ENCODE results near the gene VANGL2. TPM values are rescaled to one million over a fixed set of nuclear protein-coding genes. Genes with fewer than 3 reads are reported as not detected.

VANGL2 gene
- not detected for polyA plus RNA-seq (2012; ENCODE audit: insufficient read length, low read depth)

GRCh38 chr1:160400223-160400645 lies at the start of gene VANGL2:
Gene VANGL2 (plus strand): TSS chr1:160400564. CDS start chr1:160415838, 15,274 bp downstream.
- TF ChIP-seq POLR2AphosphoS5 (IDR thresholded peaks at IDR 0.05; ENCODE audit: low read depth, low read length) (no peak), REST (IDR thresholded peaks at IDR 0.05; ENCODE audit: insufficient read depth in 1 of 2, low read depth in 2 of 2, low read length in 2 of 2) (no peak), TAF1 (IDR thresholded peaks at IDR 0.05; ENCODE audit: borderline replicate concordance, insufficient read depth, low read length) (no peak), FOXP2 (optimal IDR thresholded peaks at IDR 0.05; ENCODE audit: borderline replicate concordance, extremely low read depth, extremely low read length, insufficient read depth) (no peak), SIN3A (IDR thresholded peaks at IDR 0.05; ENCODE audit: borderline replicate concordance, insufficient read depth, low read length) (no peak)

- TF ChIP-seq POLR2AphosphoS5 (IDR thresholded peaks at IDR 0.05; ENCODE audit: low read depth, low read length), result no peak
These were observed 48.7 kb upstream of the VANGL2 start for GRCh38 chr1:160351629-160352028.

DNA sequence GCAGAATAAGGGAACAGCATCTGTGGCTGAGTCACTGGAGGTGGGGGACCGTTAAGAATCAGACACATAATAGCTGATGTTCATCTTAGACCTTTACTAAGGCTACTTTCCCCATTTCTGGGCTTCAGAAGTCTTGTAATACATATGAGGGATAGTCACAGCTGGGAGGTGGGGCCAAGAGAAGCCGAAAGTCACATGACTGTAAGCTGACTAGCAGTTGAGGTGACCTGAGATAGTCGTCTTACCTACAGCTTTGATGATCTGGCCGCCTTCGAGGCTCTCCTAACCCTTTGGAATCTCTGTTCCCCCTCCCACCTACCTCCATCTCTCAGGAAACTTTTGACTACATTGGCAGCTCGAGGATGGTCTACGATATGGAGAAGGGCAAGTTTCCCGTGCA lies 47.8 kb upstream of the VANGL2 start:
- no peak for TF ChIP-seq TAF1 (IDR thresholded peaks at IDR 0.05; ENCODE audit: borderline replicate concordance, insufficient read depth, low read length)

- TF ChIP-seq TAF1 (IDR thresholded peaks at IDR 0.05; ENCODE audit: borderline replicate concordance, insufficient read depth, low read length) (no peak), REST (IDR thresholded peaks at IDR 0.05; ENCODE audit: insufficient read depth in 1 of 2, low read depth in 2 of 2, low read length in 2 of 2) (no peak), FOXP2 (optimal IDR thresholded peaks at IDR 0.05; ENCODE audit: borderline replicate concordance, extremely low read depth, extremely low read length, insufficient read depth) (no peak), POLR2AphosphoS5 (IDR thresholded peaks at IDR 0.05; ENCODE audit: low read depth, low read length) (no peak), SIN3A (IDR thresholded peaks at IDR 0.05; ENCODE audit: borderline replicate concordance, insufficient read depth, low read length) (no peak)
These were observed 47.1 kb upstream of the VANGL2 start for GRCh38 chr1:160353223-160353622.

- no peak for TF ChIP-seq REST (IDR thresholded peaks at IDR 0.05; ENCODE audit: insufficient read depth in 1 of 2, low read depth in 2 of 2, low read length in 2 of 2)
These were observed 45.9 kb upstream of the VANGL2 start for GRCh38 chr1:160354388-160354985.

- TF ChIP-seq POLR2AphosphoS5 (IDR thresholded peaks at IDR 0.05; ENCODE audit: low read depth, low read length), result no peak
- TF ChIP-seq FOXP2 (optimal IDR thresholded peaks at IDR 0.05; ENCODE audit: borderline replicate concordance, extremely low read depth, extremely low read length, insufficient read depth), result no peak
- no peak for TF ChIP-seq TAF1 (IDR thresholded peaks at IDR 0.05; ENCODE audit: borderline replicate concordance, insufficient read depth, low read length)
- no peak for TF ChIP-seq REST (IDR thresholded peaks at IDR 0.05; ENCODE audit: insufficient read depth in 1 of 2, low read depth in 2 of 2, low read length in 2 of 2)
- TF ChIP-seq SIN3A (IDR thresholded peaks at IDR 0.05; ENCODE audit: borderline replicate concordance, insufficient read depth, low read length), result no peak
These were observed 42.9 kb upstream of the VANGL2 start for GRCh38 chr1:160357286-160358002.
